NCI-H1436 (cell line): ENCODE data around the gene MGST2.

ENCODE experiments used
- DNase-seq: peaks from one replicate; lab custom pipeline; 2025; lab: John Stamatoyannopoulos, UW

MGST2 gene

DNA sequence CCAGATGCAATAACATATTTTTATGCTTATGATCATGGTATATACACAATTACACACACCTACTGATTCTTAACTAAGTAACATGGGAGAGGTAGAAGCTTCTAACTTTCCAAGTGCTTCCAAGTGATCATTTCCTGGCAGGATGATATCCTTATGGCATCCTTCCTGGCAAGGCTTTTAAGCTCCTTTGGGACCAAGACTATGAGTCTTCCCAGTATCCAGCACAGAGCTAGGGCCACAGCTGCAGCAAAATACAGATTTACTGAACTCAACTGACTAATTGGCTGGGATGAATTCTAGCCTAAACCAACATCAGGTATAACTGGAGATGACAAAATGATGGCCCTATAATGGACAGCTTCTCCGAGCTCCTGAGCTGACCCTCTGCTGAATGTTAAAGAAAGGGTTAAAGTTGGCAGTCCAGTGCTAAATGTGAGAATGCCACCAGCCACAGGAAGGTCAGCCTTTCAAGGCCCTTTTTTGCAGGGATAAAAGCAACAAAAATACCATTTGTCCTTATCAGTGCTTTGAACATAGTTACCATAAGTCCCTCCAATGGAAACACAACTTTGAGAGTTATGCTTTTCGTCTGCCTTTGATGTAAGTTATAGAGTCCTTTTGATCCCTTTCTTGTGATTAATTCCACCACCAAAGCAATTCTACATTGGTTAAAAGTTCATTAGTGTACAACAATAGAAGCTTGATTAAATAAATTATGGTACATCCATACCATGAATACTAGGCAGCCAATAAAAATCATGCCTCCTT lies 73.4 kb downstream of the MGST2 start:
- DNase-seq: no peak

DNA sequence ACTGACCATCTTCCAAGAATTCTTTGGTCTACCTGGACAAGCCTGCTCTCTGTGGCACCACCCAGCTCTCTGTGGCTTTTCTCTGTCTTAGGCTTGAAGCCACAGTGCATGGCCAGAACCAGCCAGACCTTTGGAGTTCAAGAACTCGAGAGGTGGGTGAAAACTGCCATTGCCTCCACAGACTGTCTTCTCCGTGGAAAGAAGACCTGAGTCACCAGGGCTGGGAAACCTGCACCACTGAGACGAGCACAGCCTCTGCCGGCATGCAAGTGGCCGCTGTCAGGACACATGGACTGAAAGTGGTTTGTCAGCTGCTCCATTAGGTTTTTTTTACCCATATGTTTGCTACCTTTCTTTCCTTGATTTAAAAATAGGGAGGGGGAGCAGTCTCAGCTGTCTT lies 74.5 kb downstream of the MGST2 start:
- DNase-seq: no peak

DNA sequence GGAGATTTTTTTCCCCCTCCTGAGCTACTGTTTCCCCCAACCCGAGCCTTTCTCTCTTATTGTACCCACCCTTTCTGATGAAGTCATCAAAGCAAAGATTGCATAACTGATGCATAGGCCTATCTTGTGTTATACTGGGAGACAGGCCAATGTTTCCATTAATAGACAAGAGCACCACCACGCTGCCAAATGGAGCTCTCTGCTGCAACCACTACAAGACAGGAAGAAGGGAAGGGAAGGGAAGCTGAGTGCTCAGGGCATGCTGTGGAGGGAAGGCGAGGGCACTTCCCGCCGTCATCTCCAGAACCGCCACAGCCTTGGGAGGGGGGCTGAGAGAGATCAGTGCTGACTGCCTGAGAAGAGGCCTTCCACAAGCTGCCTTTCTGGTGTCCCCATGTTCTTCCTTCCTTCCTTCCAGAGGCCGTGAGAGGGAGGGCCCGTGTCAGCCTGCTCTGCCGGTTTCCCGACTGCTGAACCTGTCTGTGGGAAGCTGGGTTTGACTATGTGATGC lies 75.0 kb downstream of the MGST2 start:
- DNase-seq: peak; percentile 70

DNA sequence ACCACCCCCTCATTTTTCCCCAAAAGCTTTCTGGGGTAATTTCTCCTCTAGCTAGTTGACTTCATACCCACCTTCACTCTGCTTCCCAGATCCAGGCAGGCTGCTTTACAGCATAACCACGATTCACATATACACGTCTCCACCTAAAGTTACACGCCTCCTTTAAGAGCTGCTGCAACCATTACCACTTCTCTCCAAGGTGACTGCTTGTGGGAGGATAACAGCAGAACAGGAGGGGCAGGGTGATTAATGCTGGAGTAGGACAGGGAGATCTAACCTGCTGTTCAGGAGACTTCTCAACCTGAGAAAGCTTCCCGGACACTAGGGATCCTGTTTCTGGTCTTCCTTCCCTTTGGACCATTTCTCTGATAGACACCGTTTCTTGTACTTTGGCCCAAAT lies 77.4 kb downstream of the MGST2 start:
- DNase-seq: no peak

DNA sequence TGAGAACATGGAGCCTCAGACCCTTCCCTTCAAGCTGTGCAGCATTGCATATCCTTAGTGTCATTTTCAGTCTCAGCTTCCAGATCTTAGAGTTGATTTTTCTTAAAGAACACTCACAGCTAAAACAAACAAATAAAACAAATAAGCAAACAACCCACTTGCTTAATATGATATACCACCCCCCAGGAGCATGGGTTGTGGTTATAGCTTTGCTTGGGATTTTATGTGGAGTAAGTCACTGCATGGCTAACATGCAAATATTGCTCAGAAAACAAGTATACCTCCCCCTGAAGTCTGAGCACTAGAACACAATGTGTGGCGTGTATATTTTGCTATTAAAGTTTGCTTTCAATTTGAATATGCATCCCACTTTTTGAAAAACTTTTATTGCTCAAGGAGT lies 78.6 kb downstream of the MGST2 start:
- DNase-seq: no peak

DNA sequence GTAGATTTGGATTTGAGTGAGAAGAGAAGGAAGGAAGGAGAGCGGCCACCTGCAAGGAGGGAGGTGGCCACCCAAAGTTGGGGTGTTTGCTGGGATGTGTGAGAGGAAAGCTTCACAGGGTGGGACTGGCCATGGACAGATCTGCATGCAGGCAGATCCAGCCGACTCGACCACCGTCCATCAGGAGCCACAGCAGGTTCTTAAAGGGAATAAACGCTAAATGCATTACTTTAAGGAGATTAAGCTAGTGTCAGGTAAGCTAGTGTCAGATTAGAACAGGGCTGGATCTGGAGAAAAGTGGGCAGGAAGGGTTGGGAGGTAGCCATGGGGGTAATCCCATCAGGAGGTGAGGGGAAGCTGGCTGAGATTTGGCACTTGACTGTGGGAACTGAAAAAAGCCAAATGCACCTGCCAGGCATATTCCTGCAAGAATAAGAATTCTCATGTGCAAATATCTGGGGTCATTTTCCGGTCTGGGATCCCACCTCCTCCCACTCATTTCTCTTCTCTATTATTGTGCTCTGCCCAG lies 79.6 kb downstream of the MGST2 start:
- DNase-seq: no peak

DNA sequence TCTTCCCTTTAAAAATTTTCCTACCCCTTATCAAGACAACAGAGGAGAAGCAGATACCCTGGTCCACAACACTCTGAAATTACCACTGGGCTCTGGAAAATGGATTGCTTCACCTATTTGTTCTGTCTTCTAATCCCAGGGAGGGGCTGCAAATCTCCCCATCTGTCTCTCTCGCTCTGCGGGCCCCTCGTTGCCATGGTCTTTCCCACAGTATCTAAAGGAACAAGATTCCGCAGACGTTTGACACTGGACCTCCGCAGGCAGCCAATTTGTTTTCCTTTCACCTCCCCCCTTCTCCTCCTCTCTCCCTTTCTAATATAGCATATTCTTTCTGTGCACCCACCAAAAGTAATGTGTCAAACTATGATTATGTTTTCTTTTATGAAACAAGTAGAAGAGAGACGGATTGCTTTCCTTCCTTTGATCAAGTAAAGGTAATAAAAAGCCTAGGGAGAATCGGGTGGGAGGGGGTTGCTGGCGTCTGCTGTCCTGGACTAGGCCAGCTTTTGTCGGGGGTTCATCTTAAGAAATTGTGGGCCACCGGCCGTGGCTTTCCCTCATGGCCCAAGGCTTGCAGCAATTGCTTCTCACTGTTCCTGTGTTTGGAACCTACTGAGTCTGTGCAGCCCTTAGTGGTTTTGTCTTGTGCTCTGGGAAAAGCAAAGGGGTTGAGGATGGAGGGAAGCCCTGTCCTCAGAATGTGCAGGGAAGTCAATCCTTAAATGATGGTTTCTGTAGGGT lies 81.0 kb downstream of the MGST2 start:
- DNase-seq: no peak

DNA sequence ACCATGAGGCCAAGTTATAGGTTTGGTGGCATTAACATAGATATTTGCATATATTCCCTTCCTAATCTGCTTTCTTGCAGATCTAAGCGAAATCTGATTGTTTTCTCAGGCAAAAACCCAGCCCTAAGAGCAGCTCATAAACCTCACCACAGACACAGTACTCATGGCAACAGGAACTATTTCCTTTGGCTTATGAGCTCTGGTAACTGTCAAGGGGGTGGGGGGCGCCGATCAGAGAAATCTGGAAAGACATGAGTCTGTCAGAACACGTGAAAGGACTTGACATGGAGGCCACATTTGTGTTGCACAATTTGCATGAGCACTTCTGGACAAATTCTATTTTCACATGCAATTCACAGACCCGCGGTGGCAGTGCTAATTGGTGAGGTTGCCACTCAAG lies 83.7 kb downstream of the MGST2 start:
- no peak for DNase-seq

DNA sequence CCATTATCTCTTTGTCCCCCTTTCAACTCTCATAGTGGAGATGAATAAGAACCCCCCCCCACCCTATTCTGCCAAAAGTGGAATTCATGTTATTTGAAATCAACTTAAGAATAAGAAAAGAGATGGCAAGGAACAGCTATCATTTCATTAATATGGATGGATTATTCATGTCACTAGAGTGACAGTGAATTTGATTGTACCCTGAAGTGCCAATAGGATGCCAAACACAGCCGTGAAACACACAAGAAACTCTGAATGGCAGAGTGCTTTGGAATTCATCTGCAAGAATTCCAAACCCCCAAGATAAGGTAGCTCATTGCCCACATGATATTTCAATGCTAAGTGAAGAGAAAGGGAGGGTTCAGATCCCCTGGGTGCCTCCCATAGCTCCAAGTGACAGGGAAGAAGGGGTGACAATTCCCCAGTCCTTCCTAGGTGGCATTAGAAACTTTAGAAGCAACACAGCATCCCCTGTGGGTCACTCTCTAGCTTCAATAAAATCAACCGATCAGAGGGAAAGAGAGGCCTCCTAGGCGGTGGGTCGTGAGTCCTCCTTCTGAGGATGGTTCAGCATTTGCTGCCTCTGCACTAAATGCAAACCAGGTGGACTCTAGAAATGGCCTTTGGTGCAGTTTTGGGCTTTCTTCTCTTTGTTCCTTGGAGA lies 84.3 kb downstream of the MGST2 start:
- no peak for DNase-seq

DNA sequence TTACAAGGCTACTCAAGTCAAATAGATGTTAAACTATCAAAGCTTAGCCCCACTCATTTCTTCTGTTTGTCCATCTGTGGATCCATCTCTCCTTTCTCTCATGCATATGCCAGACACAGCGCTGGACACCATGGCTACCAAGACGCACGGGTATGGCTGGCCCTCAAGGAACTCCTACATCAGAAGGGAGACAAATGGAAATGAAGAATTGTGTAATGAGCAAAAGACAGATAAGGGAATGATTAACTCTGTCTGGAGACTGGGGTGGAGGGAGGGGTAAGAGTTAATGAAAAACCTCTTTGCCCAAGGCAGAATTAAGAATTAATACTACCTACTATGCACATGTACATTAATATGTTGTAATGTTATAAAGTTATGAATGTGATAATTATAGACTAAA lies 88.1 kb downstream of the MGST2 start:
- no peak for DNase-seq
